Stimulated activated CD8-positive, alpha-beta memory T cell treated with anti-CD3 and anti-CD28 coated beads, Interleukin-12 subunit alpha, Interleukin-12 subunit beta, amount 100 ng/mL, for 24 hours (primary cell): ENCODE data around the gene SULT1A1.
"Not testable (repeated sequence)": the region's sequence is repeated elsewhere in the genome, so short reads cannot be mapped to it uniquely, and the experiment has no call there.

ENCODE experiments used
- DNase-seq: peaks from one replicate; pipeline ENCODE4 v3.0.0-alpha.2; 2020; ENCODE audit errors: extremely low read depth

Gene SULT1A1

GRCh38 chr16:28608867-28609596 is 812 bp downstream of the SULT1A1 start:
- DNase-seq: not testable (repeated sequence)

GRCh38 chr16:28608496-28608808 is 1.4 kb downstream of the SULT1A1 start:
- not testable (repeated sequence) for DNase-seq

DNA sequence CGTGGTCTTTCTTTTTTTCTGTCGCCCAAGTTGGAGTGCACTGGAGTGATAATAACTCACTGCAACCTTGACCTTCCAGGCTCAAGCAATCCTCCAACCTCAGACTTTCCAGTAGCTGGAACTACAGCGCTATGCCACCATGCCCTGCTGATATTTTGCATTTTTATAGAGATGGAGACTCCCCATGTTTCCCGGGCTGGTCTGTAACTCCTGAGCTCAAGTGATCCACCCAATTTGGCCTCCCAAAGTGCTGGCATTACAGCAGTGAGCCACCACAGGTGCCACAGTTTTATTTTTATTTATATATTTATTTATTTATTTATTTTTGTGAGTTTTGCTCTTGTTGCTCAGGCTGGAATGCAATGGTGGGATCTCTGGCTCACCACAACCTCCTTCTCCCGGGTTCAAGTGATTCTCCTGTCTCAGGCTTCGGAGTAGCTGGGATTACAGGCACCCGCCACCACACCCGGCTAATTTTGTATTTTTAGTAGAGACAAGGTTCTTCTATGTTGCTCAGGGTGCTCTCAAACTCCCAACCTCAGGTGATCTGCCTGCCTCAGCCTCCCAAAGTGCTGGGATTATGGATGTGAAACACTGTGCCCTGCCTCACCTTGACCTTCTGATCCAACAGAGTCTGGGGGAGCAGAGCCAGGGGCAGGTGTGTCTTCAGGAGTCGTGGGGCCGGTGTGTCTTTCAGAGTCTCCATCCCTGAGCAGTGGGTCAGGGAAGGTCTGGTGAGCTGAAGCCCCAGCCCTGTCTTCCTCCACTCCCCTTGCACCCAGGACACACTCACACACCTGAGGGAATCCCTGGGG is 2.0 kb downstream of the SULT1A1 start:
- not testable (repeated sequence) for DNase-seq

DNA sequence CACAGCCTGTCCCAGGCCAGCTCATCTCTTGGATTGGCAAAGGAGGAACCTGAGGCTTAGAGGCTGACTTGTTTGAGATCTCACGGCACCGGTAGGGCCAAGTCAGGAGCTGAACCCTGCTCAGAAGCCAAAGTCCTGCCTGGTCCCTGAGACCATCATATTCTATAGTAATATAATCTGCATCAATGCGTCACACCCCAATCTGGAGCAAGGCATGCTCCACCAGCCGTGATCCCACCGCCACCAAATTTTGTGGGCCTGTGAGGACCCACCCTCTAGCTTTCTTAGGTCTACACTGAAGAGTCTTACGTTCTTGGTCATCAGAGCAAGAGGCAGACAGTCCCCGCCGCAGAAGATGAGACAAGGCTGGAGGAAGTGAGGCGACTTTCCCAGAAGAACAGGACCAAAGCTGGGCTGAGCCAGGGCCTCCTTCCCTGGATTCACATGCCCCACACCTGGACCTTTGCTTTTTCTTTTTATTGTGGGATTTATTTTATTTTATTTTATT is 2.7 kb downstream of the SULT1A1 start:
- no peak for DNase-seq

DNA sequence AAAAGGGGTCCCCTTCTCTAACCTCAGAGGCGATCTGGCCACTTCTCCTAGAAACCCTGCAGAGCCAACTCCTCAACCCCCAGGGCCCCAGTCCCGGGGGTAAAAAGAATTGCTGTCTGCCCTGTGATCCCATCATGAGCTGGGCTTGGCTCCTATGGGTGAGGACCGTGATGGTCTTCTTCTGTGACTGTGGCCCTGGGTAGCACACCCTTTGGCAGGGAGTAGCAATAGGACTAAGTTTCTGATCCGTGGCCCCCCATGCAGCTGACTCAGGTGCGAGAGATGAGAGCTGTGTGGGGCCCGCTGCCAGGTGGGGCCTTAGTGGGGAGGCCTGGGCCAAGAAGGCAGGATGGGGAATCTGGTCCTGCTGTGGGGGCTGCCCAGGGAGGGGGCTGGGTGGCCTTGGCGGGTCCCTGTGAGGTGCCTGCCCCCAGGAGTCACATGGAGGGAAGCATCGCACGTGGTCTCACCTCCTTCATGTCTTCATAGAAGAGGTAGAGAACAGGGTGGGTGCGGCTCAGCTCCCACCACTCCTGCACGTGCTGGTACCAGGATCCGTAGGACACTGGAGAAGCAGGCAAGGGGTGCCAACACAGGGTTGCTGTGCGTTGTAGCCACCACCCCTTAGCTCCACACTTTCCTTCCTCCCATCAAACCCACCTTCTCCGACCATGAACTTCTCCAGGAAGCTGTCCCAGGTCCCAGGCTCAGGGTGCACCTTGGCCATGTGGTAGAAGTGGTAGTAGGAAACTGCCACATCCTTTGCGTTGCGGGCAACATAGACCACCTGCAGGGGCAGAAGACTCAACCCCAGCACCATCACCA is 3.3 kb downstream of the SULT1A1 start:
- no peak for DNase-seq

DNA sequence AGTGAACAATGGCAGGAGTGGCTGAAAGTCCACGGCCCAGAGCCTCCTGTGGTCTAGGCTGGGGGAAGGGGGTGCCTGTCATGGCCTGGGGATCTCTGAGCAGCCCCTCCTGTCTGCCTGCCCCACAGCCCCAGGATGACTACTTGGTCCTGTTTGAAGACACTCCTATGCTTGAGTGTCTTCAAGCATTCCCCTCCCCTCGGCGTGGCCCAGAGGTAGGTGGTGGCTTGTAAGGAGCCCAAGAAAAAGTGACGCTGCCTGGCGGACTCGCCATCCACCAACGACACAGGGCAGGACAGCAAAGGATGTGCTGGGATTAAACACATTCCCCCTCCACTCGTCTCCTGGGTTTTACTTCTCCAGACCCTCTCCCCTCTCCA is 5.7 kb downstream of the SULT1A1 start:
- DNase-seq: no peak

GRCh38 chr16:28603381-28604185 is 6.3 kb downstream of the SULT1A1 start:
- DNase-seq: no peak

DNA sequence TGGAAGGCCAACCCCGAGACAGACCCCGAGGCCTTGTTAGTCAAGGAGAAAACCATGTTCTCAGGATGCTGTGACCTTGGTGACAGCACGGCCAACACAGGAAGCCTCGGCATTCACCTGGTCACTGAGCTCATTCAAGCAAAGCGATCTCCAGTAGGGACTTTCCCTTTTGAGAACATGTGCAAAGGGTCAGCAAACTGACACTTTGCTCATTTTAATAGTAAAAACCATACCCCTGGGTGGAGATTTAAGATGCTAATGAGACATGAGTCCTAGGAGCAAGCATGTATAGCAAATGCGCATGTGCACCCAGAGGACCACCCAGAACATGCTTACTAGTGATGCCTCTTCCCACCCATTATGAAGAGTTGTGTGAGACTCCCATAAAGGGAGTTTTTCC is 7.3 kb downstream of the SULT1A1 start:
- no peak for DNase-seq

GRCh38 chr16:28602062-28602461 is 7.8 kb downstream of the SULT1A1 start:
- DNase-seq: not testable (repeated sequence)

- not testable (repeated sequence) for DNase-seq
These were observed 8.3 kb downstream of the SULT1A1 start for GRCh38 chr16:28601589-28601988.

GRCh38 chr16:28600965-28601364 is 8.9 kb downstream of the SULT1A1 start:
- not testable (repeated sequence) for DNase-seq

GRCh38 chr16:28599377-28600285 is 10.2 kb downstream of the SULT1A1 start:
- not testable (repeated sequence) for DNase-seq

GRCh38 chr16:28597692-28598261 is 12.1 kb downstream of the SULT1A1 start:
- DNase-seq: no peak

DNA sequence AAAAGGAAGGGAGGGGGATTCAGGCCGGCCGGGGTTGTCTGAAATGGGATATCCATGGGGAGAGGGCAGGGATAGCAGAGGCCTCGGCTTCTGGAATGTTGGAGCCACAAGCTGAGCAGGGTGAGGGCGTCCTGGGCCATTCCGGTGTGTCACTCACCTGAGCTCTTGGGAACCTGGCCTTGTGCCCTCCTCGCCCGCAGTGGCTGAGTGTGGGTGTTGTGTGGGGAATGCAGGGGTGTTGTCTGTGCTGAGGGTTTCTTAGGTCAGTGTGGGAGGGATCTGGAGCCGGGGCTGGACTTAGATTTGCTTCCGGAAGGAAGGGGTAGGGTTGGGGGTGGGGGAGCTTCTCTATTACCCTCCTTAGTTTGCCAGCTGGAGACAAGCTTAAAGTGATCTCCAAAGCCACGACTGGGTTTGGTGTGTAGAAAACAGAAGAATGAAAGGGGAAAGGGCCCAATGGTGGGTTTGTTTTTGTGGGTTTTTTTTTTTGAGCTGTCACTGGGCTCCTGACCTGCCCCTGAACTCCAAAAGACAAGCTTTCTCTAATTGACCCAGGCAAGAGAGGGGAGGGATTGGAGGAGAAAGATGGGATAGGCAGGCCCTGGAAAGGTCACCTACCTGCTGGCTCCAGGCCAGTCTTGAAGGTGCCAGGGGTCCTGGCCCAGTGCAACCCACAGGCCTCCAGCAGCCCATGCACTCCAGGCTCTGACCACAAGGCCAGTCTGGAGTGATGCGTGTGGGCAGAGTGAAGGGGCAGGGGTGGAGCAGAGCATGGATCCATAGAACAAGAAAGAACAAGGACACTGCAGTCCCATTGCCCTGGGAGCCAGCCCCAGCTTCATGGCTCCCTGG is 12.8 kb downstream of the SULT1A1 start, which contains the start of gene SULT1A2:
Gene SULT1A2, minus strand, starts transcription at position 211 of the 852 bp plus-strand sequence. CDS start 1,120 bp downstream, outside the sequence.
- DNase-seq: no peak

GRCh38 chr16:28596115-28596630 is 13.7 kb downstream of the SULT1A1 start:
- DNase-seq: no peak

DNA sequence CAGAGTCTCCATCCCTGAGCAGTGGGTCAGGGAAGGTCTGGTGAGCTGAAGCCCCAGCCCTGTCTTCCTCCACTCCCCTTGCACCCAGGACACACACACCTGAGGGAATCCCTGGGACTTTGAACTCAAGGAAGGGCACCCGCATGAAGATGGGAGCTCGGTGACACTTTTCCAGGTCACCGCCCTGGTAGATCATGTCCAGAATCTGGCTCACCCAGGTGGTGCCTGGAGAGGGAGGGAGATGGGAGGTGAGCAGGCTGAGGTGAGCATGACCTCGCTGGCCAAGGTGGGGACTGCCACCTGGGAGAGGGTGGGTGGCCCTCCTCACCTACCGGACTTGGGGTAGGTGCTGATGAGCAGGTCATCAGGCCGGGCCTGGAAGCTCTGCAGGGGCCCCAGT is 14.4 kb downstream of the SULT1A1 start:
- DNase-seq: not testable (repeated sequence)

DNA sequence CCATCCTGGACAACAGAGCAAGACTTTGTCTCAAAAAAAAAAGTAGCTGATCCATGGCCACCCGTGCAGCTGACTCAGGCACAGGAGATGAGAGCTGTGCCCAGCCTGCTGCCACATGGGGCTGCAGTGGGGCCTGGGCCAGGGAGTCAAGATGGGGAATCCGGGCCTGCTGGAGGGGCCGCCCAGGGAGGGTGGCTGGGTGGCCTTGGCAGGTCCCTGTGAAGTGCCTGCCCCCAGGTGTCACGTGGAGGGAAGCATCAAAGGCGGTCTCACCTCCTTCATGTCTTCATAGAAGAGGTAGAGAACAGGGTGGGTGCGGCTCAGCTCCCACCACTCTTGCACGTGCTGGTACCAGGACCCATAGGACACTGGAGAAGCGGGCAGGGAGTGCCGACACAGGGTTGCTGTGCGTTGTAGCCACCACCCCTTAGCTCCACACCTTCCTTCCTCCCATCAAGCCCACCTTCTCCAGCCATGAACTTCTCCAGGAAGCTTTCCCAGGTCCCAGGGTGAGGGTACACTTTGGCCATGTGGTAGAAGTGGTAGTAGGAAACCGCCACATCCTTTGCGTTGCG is 16.8 kb downstream of the SULT1A1 start:
- no peak for DNase-seq

- no peak for DNase-seq
These were observed 17.3 kb downstream of the SULT1A1 start for GRCh38 chr16:28592511-28592910.
